ENCODE measurements around the gene HUWE1. TPM values are rescaled to one million over a fixed set of nuclear protein-coding genes. Genes with fewer than 3 reads are reported as not detected.

HUWE1 gene
- total and polyA plus RNA-seq, 10 donors = 19.1 to 204 (median 136) TPM

DNA sequence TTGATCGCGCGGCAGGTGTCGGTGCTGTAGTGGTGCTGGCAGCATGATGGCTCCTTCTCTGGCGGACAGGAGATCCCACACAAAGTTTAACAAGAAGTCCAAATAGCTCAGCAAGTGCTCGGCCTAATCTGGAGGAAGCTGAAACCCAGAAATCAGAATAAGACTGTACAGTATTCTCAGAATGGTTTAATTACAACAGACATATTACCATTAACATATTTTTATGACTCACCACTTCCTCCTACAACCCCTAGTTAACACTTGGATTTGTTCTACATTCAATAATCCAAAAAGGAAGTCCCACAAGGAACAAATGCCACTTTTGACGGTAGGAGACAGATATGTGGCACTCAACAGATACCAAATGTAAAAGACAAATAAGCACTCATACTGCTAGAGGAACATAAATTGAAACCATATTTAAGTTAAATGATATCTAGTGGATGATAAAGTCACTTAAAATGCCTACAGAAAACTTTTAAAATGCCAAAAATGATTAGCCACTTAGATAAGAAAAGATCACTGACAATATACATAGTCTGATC, 91.2 kb downstream of the HUWE1 start:
- no peak overlapping the region for H3K4me3 ChIP-seq
- no peaks in the 10 kb centered on the region for H3K9me3 ChIP-seq
- intact Hi-C loops (cut with DNase I; ENCODE audit: low total_unique reads) = no loop called here
- H3K27me3 ChIP-seq (replicated peaks in 1 of 7) = no peaks in the 10 kb centered on the region
- TF ChIP-seq POLR2AphosphoS5 (IDR thresholded peaks at IDR 0.05) = no peak
- no peak for TF ChIP-seq POLR2A (IDR thresholded peaks at IDR 0.05)
- TF ChIP-seq, protein P1, sequence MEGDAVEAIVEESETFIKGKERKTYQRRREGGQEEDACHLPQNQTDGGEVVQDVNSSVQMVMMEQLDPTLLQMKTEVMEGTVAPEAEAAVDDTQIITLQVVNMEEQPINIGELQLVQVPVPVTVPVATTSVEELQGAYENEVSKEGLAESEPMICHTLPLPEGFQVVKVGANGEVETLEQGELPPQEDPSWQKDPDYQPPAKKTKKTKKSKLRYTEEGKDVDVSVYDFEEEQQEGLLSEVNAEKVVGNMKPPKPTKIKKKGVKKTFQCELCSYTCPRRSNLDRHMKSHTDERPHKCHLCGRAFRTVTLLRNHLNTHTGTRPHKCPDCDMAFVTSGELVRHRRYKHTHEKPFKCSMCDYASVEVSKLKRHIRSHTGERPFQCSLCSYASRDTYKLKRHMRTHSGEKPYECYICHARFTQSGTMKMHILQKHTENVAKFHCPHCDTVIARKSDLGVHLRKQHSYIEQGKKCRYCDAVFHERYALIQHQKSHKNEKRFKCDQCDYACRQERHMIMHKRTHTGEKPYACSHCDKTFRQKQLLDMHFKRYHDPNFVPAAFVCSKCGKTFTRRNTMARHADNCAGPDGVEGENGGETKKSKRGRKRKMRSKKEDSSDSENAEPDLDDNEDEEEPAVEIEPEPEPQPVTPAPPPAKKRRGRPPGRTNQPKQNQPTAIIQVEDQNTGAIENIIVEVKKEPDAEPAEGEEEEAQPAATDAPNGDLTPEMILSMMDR (IDR thresholded peaks at IDR 0.05 in 8 of 11, conservative IDR thresholded peaks at IDR 0.05 in 3 of 11) = no peak
- no peak for DNase-seq
- H3K36me3 ChIP-seq = peaks cover 0 to 93% (median 51%) of the 10 kb centered on the region in 6 donors
- H3K27ac ChIP-seq = peak overlapping the region in 1 of 8 donors; percentile 15
- 77 to 86% (median 79%) methylated on average over 7 of the region's 7 CpGs for WGBS, 5 donors
- peaks cover 0 to 6% (median 0%) of the 10 kb centered on the region in 6 donors for H3K4me1 ChIP-seq

DNA sequence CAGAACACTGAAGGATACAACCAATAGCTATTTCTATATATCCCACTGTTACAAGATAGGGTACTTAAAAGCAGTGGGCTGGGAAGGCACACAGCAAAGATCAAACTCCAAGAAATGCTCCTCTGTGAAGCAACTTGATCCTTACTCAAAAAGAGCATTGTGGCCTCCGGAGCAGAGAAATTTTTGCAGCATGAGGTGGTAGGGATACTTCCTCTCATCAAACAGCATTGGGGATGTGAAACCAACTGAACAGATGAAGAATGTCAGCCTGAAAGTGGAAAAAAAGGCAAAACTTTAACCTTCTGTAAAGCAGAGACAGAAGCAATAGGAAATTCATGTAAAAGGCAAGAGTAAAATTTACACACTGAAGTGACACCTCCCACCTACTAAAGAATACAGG, 92.2 kb downstream of the HUWE1 start:
- H3K36me3 ChIP-seq = peaks cover 0 to 93% (median 53%) of the 10 kb centered on the region in 6 donors
- H3K9me3 ChIP-seq = no peaks in the 10 kb centered on the region
- intact Hi-C loops (cut with DNase I; ENCODE audit: low total_unique reads) = no loop called here
- no peak overlapping the region for H3K27ac ChIP-seq
- WGBS, 5 donors = 58 to 77% (median 69%) methylated on average over 1 of the region's 1 CpG
- H3K4me3 ChIP-seq = no peak overlapping the region
- TF ChIP-seq POLR2A (IDR thresholded peaks at IDR 0.05) = no peak
- TF ChIP-seq, protein P1 (IDR thresholded peaks at IDR 0.05 in 8 of 11, conservative IDR thresholded peaks at IDR 0.05 in 3 of 11) = no peak
- TF ChIP-seq POLR2AphosphoS5 (IDR thresholded peaks at IDR 0.05) = no peak
- peaks cover 0 to 6% (median 0%) of the 10 kb centered on the region in 6 donors for H3K4me1 ChIP-seq
- no peak for DNase-seq
- no peaks in the 10 kb centered on the region for H3K27me3 ChIP-seq (replicated peaks in 1 of 7)

DNA sequence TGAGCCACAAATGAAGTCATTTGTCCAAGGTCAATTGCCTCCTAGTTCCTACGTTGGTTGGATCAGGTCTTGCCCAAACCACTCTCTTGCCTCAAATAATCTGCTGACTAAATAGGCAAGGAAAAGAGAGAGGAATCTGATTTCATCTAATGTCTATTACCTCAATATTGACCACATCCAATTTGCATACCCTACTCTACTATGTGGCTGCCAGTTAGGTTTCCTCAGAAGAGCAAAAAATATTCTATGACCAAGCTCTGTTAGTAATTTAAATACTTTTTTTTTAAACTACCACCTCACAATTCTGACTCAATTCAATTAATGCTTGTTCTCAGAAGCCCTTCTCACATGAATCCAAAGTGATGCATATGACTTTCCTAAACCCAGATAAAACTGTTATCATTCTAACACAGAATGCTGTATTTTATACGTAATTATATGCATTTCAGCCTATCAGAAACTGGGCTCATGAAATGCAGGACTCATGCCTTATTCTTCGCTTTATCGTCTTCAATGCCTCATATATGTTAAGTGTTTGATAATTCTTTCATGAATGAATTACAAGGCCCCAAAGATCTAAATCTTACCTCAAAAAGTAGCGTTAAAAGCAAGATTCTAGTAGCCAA, 98.6 kb downstream of the HUWE1 start:
- H3K4me3 ChIP-seq = no peak overlapping the region
- intact Hi-C loops (cut with DNase I; ENCODE audit: low total_unique reads) = no loop called here
- H3K4me1 ChIP-seq = no peaks in the 10 kb centered on the region
- peaks cover 0 to 100% (median 86%) of the 10 kb centered on the region in 6 donors for H3K36me3 ChIP-seq
- no peaks in the 10 kb centered on the region for H3K9me3 ChIP-seq
- no peak overlapping the region for H3K27ac ChIP-seq
- 79 to 91% (median 86%) methylated on average over 5 of the region's 5 CpGs for WGBS, 5 donors
- no peak for TF ChIP-seq POLR2A (IDR thresholded peaks at IDR 0.05)
- no peak for TF ChIP-seq POLR2AphosphoS5 (IDR thresholded peaks at IDR 0.05)
- DNase-seq = no peak
- H3K27me3 ChIP-seq (replicated peaks in 1 of 7) = no peaks in the 10 kb centered on the region

DNA sequence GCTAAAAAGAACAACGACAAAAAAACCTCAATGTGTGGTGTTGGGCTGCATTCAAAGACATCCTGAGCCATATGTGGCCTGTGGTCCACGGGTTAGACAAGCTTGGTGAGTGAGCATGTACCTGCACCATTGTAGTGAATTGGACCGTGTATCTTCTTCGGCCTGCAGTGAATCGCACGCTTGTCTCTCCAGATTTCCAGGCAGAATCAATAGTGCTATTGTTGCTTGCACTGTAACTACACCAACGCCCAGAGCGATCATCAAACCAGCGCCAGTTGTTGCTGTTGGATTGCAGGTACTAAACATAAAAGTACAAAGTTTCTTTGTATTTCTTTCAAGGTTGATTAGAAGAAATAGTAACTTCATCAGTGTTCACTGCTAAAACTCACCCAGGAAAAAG, 101.6 kb downstream of the HUWE1 start:
- TF ChIP-seq, protein P1 (IDR thresholded peaks at IDR 0.05 in 8 of 11, conservative IDR thresholded peaks at IDR 0.05 in 3 of 11) = no peak
- TF ChIP-seq POLR2AphosphoS5 (IDR thresholded peaks at IDR 0.05) = no peak
- no peak for TF ChIP-seq POLR2A (IDR thresholded peaks at IDR 0.05)
- 87 to 99% (median 95%) methylated on average over 9 of the region's 9 CpGs for WGBS, 5 donors
- peaks cover 0 to 100% (median 73%) of the 10 kb centered on the region in 6 donors for H3K36me3 ChIP-seq

More for the DNA sequence above, 101.6 kb downstream of the HUWE1 start:
- intact Hi-C loops (cut with DNase I; ENCODE audit: low total_unique reads) = no loop called here
- DNase-seq = no peak
- Histone ChIP-seq H3K9me3 (no peaks in the 10 kb centered on the region), H3K27ac (no peak overlapping the region), H3K27me3 (replicated peaks in 1 of 7) (no peaks in the 10 kb centered on the region), H3K4me3 (no peak overlapping the region), H3K4me1 (no peaks in the 10 kb centered on the region)
